NCI-H510A treated with DMSO at 0.1 percent for 48 hours (cell line): Measurements from ENCODE around the gene PCDHA9.

Experiments
- DNase-seq: peaks from one replicate; lab custom pipeline; 2025; lab: John Stamatoyannopoulos, UW

Gene PCDHA9

GRCh38 chr5:140881889-140882590, 33.9 kb downstream of the PCDHA9 start, which contains the start of gene PCDHA13:
PCDHA13 (plus strand) TSS chr5:140882124; CDS start chr5:140882269, 145 bp downstream.
- DNase-seq: no peak

GRCh38 chr5:140882591-140882899, 34.4 kb downstream of the PCDHA9 start:
- DNase-seq: no peak

GRCh38 chr5:140883373-140883772, 35.2 kb downstream of the PCDHA9 start:
- DNase-seq: no peak

- no peak for DNase-seq
Measured at GRCh38 chr5:140883927-140884697, 35.9 kb downstream of the PCDHA9 start.
